ENCODE results near the gene PTGDR2.
A peak's percentile ranks its signal among the peaks of the same experiment; 100 is the strongest.

Gene PTGDR2

GRCh38 chr11:60844870-60845221 lies 10.9 kb downstream of the PTGDR2 start:
- no peak overlapping the region for H3K4me3 ChIP-seq (ENCODE audit: low read depth, low read length)
- TF ChIP-seq CTCF (IDR thresholded peaks at IDR 0.05; ENCODE audit: control insufficient read depth, extremely low read depth, insufficient read depth): no peak
- no peak for DNase-seq (ENCODE audit: low read depth)

DNA sequence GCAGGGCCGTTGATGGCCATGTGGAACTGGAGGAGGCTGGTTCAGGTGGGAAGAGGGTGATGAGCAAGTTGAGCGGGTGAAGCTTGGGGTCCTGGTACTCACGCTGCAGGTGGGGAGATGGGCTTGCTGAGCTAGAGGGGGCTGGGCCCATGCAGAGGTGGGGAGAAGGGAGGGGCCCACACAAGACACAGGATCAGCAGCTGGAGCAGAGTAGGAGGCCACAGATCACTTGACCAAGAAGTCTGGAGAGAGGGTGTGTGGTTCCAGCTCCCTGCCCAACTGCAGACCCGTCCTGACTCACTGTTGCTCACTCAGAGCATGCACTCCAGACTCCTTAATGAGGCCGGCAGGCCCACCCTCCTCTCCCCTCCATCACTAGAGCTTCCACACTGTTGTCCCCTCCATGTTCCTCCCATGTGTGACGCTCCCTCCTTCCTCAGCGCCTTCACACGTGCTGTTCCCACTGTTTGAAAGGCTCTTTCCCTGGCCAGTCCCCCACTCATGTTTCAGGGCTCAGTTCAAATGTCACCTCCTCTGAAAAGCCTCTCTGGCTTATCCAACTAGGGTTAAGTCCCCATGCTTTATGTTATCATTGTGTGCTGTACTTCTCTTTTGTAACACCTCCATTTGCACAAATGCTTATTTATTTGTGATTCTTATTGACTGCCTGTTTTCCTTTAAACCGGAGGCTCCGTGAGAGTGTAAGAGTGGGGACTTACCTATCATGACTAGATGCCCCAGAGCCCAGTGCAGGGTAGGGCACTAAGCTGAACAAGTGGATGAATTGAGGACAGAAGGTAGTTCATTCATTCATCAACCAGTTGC lies 11.5 kb downstream of the PTGDR2 start:
- no peak for TF ChIP-seq CTCF (IDR thresholded peaks at IDR 0.05; ENCODE audit: control insufficient read depth, extremely low read depth, insufficient read depth)
- no peak for DNase-seq (ENCODE audit: low read depth)
- peak overlapping the region; percentile 99 for H3K4me3 ChIP-seq (ENCODE audit: low read depth, low read length)

DNA sequence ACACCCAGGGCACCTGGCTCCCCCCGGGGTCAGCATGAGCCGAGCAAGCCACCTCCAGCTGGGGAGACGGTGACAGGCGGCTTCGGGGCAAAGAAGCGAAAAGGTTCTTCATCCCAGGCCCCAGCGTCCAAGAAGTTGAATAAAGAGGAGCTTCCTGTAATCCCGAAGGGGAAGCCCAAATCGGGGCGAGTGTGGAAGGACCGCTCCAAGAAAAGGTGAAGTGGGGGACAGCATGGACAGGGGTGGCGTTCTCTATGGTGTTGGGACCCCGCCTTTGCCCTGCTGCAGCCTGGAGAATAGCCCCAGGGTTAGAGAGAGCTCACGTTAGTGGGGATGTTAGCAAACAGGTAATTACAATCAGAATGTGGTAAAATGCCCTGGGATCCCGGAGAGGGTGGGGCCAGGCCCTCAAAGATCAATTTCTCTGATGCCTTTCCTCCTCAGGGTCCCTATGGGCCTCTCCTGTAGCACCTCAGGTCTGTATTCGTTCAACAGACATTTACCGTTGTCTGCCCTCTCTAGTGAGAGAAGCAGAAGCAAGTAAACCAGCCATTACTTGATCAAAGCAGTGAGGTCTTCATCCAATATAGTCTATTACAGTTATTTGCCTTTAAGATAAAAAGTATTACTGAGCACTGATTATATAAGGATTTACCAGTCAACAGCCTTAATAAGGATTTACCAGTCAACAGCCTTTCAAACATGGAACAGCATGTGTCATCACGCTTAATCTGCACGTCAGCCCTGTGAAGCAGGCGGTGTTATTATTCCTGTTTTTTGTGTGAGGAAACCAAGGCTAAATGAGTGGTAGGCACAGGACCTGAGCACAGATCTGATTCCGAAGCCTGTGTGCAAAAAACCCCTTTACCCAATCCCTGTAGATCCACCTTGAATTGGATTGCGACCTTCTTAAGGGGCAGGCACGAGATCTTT lies 12.8 kb downstream of the PTGDR2 start:
- H3K4me3 ChIP-seq (ENCODE audit: low read depth, low read length): peak overlapping the region; percentile 99
- TF ChIP-seq CTCF (IDR thresholded peaks at IDR 0.05; ENCODE audit: control insufficient read depth, extremely low read depth, insufficient read depth): no peak
- DNase-seq (ENCODE audit: low read depth): no peak

DNA sequence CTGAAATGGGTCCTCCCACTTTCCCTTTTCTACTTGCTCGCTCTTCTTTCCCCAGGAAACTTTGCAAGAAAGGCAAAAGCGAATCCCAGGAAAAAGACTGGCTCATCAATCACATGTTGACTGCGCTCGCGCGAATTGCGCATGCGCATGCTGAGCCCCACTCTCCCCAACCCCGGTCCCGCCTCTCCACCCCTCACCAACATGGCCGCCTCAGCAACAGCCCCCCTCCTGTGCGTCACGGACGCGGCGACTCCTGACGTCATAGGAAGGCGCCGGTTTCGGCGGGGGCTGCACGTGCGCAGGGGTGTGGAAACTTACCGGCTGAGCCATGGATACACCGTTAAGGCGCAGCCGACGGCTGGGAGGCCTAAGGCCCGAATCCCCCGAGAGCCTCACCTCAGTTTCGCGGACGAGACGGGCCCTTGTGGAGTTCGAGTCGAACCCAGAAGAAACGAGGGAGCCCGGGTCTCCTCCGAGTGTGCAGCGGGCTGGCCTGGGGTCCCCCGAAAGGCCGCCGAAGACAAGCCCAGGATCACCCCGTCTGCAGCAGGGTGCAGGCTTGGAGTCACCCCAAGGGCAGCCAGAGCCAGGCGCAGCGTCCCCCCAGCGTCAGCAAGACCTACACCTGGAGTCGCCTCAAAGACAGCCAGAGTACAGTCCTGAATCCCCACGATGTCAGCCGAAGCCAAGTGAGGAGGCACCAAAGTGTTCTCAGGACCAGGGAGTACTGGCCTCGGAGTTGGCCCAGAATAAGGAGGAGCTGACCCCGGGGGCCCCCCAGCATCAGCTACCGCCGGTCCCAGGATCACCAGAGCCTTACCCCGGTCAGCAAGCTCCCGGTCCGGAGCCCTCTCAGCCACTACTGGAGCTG lies 13.7 kb downstream of the PTGDR2 start, which contains the start of gene CCDC86:
Gene CCDC86, plus strand, starts transcription at position 317 of the 871 bp plus-strand sequence. Its CDS starts 12 bp downstream, at position 329.
- peak; percentile 85 for DNase-seq (ENCODE audit: low read depth)
- no peak for TF ChIP-seq CTCF (IDR thresholded peaks at IDR 0.05; ENCODE audit: control insufficient read depth, extremely low read depth, insufficient read depth)
- peak within 1 kb of the TSS; percentile 99 for H3K4me3 ChIP-seq (ENCODE audit: low read depth, low read length)

GRCh38 chr11:60840470-60841430 lies 15.0 kb downstream of the PTGDR2 start:
- TF ChIP-seq CTCF (IDR thresholded peaks at IDR 0.05; ENCODE audit: control insufficient read depth, extremely low read depth, insufficient read depth): no peak
- H3K4me3 ChIP-seq (ENCODE audit: low read depth, low read length): no peak overlapping the region
- DNase-seq (ENCODE audit: low read depth): no peak

All from LNCaP clone FGC (cell line).